DND-41 (cell line): ENCODE data around the gene KRTAP4-4.

Experiments used
- EZH2 ChIP-seq: IDR thresholded peaks from 3 replicates; pipeline ENCODE4 v1.6.1; 2012; ENCODE audit warnings: borderline replicate concordance, low read depth, mild to moderate bottlenecking, moderate library complexity, low read length, inconsistent platforms; ENCODE audit not compliant: severe bottlenecking
- TF ChIP-seq, protein P1 (sequence below): IDR thresholded peaks from 2 replicates; pipeline ENCODE4 v1.5.1; 2012; ENCODE audit warnings: borderline replicate concordance, low read length, moderate library complexity, mild to moderate bottlenecking; ENCODE audit not compliant: poor library complexity, severe bottlenecking; ENCODE audit errors: extremely low read depth

DNA sequence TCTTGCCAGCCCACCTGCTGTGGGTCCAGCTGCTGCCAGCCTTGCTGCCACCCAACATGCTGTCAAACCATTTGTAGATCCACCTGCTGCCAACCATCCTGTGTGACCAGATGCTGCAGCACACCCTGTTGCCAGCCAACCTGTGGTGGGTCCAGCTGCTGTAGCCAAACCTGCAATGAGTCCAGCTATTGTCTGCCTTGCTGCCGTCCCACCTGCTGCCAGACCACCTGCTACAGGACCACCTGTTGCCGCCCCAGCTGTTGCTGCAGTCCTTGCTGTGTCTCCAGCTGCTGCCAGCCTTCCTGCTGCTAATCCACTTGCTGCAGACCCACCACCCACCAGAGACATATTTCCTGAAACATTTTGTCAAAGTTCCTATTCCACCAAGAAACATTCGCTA, 29.8 kb upstream of the KRTAP4-4 start:
- TF ChIP-seq, protein P1, sequence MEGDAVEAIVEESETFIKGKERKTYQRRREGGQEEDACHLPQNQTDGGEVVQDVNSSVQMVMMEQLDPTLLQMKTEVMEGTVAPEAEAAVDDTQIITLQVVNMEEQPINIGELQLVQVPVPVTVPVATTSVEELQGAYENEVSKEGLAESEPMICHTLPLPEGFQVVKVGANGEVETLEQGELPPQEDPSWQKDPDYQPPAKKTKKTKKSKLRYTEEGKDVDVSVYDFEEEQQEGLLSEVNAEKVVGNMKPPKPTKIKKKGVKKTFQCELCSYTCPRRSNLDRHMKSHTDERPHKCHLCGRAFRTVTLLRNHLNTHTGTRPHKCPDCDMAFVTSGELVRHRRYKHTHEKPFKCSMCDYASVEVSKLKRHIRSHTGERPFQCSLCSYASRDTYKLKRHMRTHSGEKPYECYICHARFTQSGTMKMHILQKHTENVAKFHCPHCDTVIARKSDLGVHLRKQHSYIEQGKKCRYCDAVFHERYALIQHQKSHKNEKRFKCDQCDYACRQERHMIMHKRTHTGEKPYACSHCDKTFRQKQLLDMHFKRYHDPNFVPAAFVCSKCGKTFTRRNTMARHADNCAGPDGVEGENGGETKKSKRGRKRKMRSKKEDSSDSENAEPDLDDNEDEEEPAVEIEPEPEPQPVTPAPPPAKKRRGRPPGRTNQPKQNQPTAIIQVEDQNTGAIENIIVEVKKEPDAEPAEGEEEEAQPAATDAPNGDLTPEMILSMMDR, result no peak
- TF ChIP-seq EZH2, result no peak
